AG09319 (cell line): ENCODE measurements around the gene CRIM1.

Experiments
- DNase-seq: peaks from one replicate; pipeline ENCODE4 v3.0.0-alpha.2; 2010; ENCODE audit warnings: low read depth; ENCODE audit errors: extremely low read depth
- TF ChIP-seq, protein P1 (sequence below): IDR thresholded peaks from 2 replicates; pipeline ENCODE4 v1.5.1; 2011; ENCODE audit warnings: low read depth, mild to moderate bottlenecking, inconsistent platforms, low read length, moderate library complexity

Gene CRIM1

DNA sequence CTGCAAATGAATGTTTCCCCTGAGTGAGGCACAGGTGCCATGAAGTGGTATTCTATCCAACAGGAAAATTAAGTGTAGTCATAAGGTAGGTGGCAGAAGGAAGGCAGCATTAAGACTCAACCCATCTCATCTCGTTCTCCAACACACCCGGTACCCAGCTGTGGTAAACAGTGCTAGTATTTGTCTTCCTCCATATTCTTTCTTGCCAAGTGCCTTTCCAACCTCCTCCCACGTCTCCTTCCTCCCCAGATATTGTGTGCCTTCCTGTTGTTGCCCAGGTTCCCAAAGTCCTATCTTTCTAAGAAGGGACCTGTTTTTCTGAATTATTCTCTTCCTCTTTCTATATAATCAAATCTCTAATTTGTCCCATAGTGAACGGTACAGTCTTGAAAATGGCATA, 83.5 kb downstream of the CRIM1 start:
- TF ChIP-seq, protein P1, sequence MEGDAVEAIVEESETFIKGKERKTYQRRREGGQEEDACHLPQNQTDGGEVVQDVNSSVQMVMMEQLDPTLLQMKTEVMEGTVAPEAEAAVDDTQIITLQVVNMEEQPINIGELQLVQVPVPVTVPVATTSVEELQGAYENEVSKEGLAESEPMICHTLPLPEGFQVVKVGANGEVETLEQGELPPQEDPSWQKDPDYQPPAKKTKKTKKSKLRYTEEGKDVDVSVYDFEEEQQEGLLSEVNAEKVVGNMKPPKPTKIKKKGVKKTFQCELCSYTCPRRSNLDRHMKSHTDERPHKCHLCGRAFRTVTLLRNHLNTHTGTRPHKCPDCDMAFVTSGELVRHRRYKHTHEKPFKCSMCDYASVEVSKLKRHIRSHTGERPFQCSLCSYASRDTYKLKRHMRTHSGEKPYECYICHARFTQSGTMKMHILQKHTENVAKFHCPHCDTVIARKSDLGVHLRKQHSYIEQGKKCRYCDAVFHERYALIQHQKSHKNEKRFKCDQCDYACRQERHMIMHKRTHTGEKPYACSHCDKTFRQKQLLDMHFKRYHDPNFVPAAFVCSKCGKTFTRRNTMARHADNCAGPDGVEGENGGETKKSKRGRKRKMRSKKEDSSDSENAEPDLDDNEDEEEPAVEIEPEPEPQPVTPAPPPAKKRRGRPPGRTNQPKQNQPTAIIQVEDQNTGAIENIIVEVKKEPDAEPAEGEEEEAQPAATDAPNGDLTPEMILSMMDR, result no peak
- DNase-seq, result no peak

DNA sequence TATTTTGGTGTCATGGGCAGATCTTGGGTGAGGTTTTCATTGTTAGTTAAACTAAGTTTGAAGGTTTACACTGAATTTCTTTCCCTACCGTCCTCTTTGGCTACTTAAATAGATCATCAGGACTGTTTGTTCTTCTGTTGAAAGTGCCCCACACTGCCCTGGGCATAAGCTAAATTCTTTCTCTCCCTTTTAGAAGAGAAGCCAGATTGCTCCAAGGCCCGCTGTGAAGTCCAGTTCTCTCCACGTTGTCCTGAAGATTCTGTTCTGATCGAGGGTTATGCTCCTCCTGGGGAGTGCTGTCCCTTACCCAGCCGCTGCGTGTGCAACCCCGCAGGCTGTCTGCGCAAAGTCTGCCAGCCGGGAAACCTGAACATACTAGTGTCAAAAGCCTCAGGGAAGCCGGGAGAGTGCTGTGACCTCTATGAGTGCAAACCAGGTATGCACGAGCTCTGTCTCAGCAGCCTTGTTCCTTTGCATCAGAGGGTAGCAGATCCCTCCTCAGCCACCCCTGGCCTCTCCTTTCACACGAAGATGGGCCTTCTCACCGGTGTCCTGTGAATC, 85.6 kb downstream of the CRIM1 start:
- TF ChIP-seq, protein P1, result no peak
- no peak for DNase-seq

DNA sequence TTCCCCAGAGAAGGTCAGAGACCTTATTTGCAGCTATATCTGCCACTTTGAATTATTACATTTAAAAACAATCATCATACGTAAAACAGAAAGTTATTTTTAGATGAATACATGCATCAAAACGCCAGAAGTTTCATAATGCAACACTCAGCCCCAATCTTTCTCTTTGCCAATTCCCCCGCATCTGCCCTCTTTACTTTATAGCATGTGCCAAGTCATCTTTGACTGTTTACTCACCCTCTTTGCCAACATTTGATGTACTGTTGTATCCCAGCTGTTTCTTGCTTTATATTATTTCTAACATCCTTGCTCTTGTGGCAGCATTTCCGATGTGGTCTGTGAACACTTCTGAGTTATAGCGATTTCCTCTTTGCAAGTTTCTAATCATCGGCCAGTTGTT, 86.2 kb downstream of the CRIM1 start:
- TF ChIP-seq, protein P1, result no peak
- DNase-seq, result no peak

DNA sequence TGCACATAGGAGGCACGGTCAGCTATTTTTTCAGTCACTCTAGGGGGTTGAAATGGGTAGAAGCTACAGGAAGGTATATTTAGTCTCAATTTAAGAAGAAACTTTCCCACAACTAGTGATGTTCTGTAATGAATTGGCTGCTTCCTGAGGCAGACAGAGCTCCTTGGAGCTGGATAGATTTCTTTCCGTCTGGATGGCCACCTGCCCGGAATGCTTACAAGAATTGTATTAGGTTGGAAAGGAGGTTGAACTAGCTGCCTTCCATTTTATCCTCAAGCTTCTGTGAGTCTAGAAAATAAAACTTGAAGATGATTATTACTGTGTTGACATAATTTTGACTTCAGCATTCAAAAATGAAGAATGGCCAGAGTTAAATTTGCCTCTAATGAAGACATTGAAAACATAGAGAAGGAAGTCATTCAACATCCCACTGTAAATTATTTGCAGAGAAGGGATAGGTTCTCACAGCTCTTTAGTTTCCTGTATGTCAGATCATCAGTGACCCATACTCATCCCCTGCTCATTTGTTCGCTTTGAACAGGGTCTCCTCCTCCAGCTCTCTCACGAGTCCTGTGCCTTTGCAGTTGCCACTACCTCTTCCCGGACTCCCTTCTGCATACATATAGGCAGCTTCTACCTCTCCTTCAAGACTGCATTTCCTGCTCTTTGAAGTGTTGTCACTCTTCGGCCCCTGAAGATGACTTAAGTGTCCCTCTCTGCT, 88.8 kb downstream of the CRIM1 start:
- TF ChIP-seq, protein P1, result no peak

DNA sequence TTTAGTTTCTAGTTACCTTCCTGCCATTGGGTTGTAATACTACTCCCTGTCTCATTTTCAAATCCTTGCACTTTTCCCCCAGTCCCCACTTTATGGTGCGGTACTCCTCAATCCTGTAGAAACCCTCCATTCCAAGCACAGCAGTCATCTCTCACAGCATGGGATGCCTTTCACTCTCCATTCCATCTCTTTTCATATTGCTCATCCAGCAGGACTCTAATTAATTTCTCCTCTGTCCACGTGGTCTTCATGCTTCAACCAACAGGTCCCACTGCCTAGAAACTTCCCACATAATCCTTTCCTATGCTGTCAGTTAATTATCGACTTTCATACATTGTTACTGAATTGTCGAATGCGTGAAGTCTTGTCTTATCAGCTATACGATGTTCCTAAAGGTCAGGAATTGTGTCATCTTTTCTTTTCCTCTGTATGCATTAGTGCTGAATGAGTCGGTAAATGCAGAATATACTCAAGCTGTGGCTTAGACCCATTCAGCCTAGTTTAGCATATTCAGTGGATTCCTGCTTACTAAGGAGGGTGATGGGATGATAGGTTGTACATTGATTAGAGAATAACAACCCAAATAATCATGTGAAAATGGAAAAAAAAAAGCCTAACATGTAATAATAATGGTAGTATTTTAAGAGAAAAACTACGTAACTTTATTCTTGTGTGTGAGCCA, 89.7 kb downstream of the CRIM1 start:
- TF ChIP-seq, protein P1, result no peak
- DNase-seq, result no peak

More for the DNA sequence above, 88.8 kb downstream of the CRIM1 start:
- DNase-seq, result no peak

DNA sequence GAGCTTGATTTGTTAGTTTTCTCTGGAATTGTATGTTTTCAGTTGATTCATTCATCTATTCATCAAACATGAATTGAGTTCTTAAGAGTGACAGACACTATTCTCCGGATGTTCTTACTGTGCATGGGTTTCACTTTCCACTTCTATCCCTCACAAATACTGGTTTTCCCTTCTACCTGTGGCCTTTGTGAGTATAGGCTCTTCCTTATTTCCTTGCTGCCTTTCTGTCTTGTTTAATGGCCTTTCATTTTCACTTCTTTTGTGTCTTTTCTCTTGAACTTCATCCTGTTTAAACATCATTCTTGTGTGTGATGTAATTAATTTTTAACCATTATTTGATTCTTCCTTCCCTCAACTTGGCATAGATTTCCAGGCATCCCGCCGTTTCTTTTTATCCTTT, 90.7 kb downstream of the CRIM1 start:
- TF ChIP-seq, protein P1, result no peak
- no peak for DNase-seq

DNA sequence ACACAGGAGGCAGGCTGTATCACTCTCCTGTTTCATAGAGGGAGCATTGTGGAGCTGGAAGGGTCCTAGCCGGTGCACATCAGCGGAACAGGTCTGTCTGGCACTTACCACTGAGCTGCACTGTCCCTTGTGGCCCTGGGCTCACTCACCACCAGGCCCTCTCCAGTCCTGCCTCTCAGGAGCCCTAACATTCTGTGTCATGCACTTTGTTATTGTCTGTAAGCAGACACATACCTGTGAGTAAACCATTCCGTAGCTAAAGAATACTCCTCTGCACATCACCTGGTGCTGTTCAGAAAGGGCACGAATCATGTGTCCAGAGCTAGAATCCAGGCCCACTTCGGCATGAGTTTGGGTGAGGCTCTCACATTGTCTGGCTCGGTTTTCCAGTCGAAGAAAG, 93.6 kb downstream of the CRIM1 start:
- no peak for DNase-seq

More for the DNA sequence above, 93.6 kb downstream of the CRIM1 start:
- TF ChIP-seq, protein P1, result no peak
